Measurements from ENCODE around the gene EPS8L1. TPM values are rescaled to one million over a fixed set of nuclear protein-coding genes. Genes with fewer than 3 reads are reported as not detected.
"Not testable (repeated sequence)": the region's sequence is repeated elsewhere in the genome, so short reads cannot be mapped to it uniquely, and the experiment has no call there.

EPS8L1 gene
- total RNA-seq = 1 to 10 TPM; 3.0 to 4.0 TPM
- polyA plus RNA-seq (ENCODE audit: insufficient read length in 2 of 2) = 10 to 100 TPM; 13.0 to 17.9 TPM
- long read RNA-seq, donor 1, transcript EPS8L1-206 (2 exons, 745 nt) = major isoform, 11 of 11 reads
- long read RNA-seq, donor 1, partial matches to known transcripts = 0 of 11 reads
- long read RNA-seq, donor 1, other reads (novel, unspliced or antisense) = 0 of 11 reads
- long read RNA-seq, donor 2, partial matches to known transcripts = 0 of 3 reads
- long read RNA-seq, donor 2, other reads (novel, unspliced or antisense) = 0 of 3 reads
- long read RNA-seq, donor 3, partial matches to known transcripts = 0 of 2 reads
- long read RNA-seq, donor 3, other reads (novel, unspliced or antisense) = 0 of 2 reads
- long read RNA-seq, donor 4, partial matches to known transcripts = 0 of 3 reads
- long read RNA-seq, donor 4, other reads (novel, unspliced or antisense) = 0 of 3 reads

DNA sequence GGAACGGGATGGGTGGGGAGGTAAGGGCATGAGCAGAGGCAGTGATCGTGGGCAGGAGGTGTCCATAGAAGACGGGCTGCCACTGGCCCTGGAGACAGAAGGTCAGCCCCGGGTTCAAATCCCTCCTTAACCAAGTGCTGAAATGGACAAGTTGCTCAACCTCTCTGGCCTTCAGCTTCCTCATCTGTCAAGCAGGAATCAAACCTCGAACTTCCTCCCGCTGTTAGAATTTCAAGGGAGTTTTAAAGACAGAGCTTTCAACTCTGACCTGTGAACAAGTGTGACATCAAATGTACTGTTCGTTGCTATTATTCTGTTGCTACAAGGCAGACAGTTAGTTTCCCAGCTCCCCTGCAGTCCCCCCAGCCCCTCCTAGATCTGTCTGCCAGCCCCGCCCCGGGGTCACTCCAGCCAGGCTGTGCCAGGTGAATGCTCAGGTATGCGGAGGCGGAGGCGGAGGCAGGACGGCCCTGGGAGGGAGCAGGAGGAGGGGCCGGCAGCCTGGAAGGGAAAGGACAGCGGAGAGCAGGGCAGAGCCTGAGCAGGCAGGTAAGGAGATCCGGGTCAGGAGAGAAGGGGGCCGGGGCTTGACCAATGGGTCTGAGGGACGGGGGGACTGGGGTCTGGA lies at the start of gene EPS8L1:
Gene EPS8L1 (plus strand): TSS at position 499 of the 628 bp plus-strand sequence. CDS start 576 bp downstream, outside the sequence.
- Histone ChIP-seq H3K27me3 (ENCODE audit: control insufficient read depth, insufficient read depth, low read length) (peaks cover 45% of the 10 kb centered on the region), H3K27ac (ENCODE audit: low read depth, low read length) (no peak within 1 kb of the TSS), H3K9me3 (ENCODE audit: control insufficient read depth, insufficient read depth, low read length) (no peaks in the 10 kb centered on the region), H3K4me1 (ENCODE audit: control insufficient read depth, insufficient read depth, low read length) (peaks cover 8% of the 10 kb centered on the region), H3K4me3 (ENCODE audit: low read depth, low read length) (no peak within 1 kb of the TSS), H3K36me3 (ENCODE audit: control insufficient read depth, insufficient read depth, low read length) (no peaks in the 10 kb centered on the region)
- WGBS (ENCODE audit: insufficient coverage) = 32% methylated on average over 15 of the region's 18 CpGs
- no peak for DNase-seq (ENCODE audit: low read depth in 4 of 6, low spot score in 6 of 6)

DNA sequence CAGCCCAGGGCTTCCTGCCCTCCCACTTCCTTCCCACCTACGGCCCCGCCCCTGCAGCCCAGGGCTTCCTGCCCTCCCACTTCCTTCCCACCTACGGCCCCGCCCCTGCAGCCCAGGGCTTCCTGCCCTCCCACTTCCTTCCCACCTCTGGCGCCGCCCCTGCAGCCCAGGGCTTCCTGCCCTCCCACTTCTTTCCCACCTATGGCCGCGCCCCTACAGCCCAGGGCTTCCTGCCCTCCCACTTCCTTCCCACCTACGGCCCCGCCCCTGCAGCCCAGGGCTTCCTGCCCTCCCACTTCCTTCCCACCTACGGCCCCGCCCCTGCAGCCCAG lies 48.6 kb upstream of the EPS8L1 start:
- H3K4me1 ChIP-seq (ENCODE audit: control insufficient read depth, insufficient read depth, low read length); H3K27me3 ChIP-seq (ENCODE audit: control insufficient read depth, insufficient read depth, low read length); H3K4me3 ChIP-seq (ENCODE audit: low read depth, low read length); H3K9me3 ChIP-seq (ENCODE audit: control insufficient read depth, insufficient read depth, low read length); DNase-seq (ENCODE audit: low read depth in 4 of 6, low spot score in 6 of 6); H3K36me3 ChIP-seq (ENCODE audit: control insufficient read depth, insufficient read depth, low read length); H3K27ac ChIP-seq (ENCODE audit: low read depth, low read length): not testable (repeated sequence)
- no CpG with 5 or more reads among the region's 12 CpGs for WGBS (ENCODE audit: insufficient coverage)

DNA sequence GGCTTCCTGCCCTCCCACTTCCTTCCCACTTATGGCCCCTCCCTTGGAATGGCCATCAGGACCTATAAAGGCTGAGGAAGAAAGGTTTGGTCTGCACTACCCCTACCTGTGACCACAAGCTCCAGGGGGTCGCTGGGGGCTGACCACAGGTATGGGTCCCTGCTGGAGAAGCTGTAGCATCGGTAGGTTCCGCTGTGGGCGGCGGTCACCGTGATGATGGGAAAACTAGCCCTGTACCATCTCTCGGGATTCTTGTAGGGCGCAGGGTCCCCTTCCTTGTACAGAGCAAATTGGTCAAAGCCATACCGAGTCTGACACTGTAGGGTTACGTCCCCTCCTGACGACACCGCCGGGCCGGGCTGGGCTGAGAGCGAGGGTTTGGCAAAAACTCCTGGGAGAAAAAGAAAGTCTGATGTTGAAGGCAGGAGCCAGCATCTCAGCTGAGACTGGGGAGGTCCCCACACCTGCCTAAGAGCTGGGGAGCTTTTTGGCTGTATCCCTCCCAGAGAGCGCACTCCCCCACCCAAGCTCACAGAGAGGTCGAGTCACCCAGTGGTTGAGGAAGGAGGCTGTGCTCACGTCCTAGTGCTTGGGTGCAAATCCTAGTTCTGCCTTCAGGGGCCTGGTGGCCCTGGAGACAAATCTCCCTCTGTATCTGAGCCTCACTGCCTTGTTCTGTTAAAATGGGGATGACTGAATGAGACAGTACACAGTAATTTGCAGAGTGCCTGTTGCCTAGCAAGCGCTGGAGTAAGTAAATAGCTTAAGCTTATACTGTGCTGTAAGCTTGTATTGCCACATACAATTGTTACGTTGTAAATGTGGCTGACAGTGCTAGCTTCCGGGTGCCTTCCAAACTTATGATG lies 48.0 kb upstream of the EPS8L1 start:
- Histone ChIP-seq H3K27me3 (ENCODE audit: control insufficient read depth, insufficient read depth, low read length) (no peaks in the 10 kb centered on the region), H3K36me3 (ENCODE audit: control insufficient read depth, insufficient read depth, low read length) (peaks cover 8% of the 10 kb centered on the region), H3K4me1 (ENCODE audit: control insufficient read depth, insufficient read depth, low read length) (no peaks in the 10 kb centered on the region), H3K27ac (ENCODE audit: low read depth, low read length) (no peak overlapping the region), H3K9me3 (ENCODE audit: control insufficient read depth, insufficient read depth, low read length) (no peaks in the 10 kb centered on the region), H3K4me3 (ENCODE audit: low read depth, low read length) (no peak overlapping the region)
- no peak for DNase-seq (ENCODE audit: low read depth in 4 of 6, low spot score in 6 of 6)
- WGBS (ENCODE audit: insufficient coverage) = 92% methylated on average over 16 of the region's 21 CpGs

DNA sequence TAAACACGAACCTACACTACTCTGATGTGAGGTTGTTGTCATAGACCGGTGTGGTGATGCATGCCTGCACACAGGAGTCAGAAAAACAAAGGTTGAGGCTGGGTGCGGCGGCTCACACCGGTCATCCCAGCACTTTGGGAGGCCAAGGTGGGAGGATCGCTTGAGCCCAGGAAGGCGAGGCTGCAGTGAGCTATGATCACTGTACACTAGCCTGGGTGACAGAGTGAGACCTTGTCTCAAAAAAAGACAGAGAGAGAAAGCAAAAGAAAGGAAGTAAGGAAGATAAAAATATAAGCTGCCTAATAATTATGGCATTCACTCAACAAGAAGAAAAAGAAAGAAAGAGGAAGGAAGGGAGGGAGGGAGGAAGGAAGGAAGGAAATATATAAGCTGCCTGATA lies 46.9 kb upstream of the EPS8L1 start:
- Histone ChIP-seq H3K27me3 (ENCODE audit: control insufficient read depth, insufficient read depth, low read length) (no peaks in the 10 kb centered on the region), H3K4me3 (ENCODE audit: low read depth, low read length) (no peak overlapping the region), H3K36me3 (ENCODE audit: control insufficient read depth, insufficient read depth, low read length) (peaks cover 8% of the 10 kb centered on the region), H3K4me1 (ENCODE audit: control insufficient read depth, insufficient read depth, low read length) (no peaks in the 10 kb centered on the region), H3K9me3 (ENCODE audit: control insufficient read depth, insufficient read depth, low read length) (no peaks in the 10 kb centered on the region), H3K27ac (ENCODE audit: low read depth, low read length) (no peak overlapping the region)
- 91% methylated on average over 6 of the region's 7 CpGs for WGBS (ENCODE audit: insufficient coverage)
- no peak for DNase-seq (ENCODE audit: low read depth in 4 of 6, low spot score in 6 of 6)

DNA sequence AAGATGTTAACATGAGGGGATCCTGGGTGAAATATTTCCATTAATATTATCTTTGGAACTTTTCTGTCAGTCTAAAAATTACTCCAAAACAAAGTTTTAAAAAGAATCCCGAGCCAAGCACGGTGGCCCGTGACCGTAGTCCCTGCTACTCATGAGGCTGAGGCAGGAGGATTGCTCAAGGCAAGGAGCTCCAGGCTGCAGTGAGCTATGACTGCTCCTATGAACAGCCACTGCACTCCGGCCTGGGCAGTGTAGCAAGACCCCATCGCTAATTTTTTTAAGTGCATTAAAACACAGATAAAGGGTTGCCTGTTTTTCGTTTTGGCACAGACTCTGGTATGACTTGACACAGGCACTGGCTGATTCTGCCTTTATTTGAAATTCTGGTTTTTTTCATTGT lies 44.5 kb upstream of the EPS8L1 start:
- no peak for DNase-seq (ENCODE audit: low read depth in 4 of 6, low spot score in 6 of 6)
- no peaks in the 10 kb centered on the region for H3K9me3 ChIP-seq (ENCODE audit: control insufficient read depth, insufficient read depth, low read length)
- no peak overlapping the region for H3K4me3 ChIP-seq (ENCODE audit: low read depth, low read length)
- no peaks in the 10 kb centered on the region for H3K27me3 ChIP-seq (ENCODE audit: control insufficient read depth, insufficient read depth, low read length)
- H3K27ac ChIP-seq (ENCODE audit: low read depth, low read length) = no peak overlapping the region
- peaks cover 12% of the 10 kb centered on the region for H3K36me3 ChIP-seq (ENCODE audit: control insufficient read depth, insufficient read depth, low read length)
- H3K4me1 ChIP-seq (ENCODE audit: control insufficient read depth, insufficient read depth, low read length) = no peaks in the 10 kb centered on the region
- WGBS (ENCODE audit: insufficient coverage) = 92% methylated on average over 7 of the region's 7 CpGs

DNA sequence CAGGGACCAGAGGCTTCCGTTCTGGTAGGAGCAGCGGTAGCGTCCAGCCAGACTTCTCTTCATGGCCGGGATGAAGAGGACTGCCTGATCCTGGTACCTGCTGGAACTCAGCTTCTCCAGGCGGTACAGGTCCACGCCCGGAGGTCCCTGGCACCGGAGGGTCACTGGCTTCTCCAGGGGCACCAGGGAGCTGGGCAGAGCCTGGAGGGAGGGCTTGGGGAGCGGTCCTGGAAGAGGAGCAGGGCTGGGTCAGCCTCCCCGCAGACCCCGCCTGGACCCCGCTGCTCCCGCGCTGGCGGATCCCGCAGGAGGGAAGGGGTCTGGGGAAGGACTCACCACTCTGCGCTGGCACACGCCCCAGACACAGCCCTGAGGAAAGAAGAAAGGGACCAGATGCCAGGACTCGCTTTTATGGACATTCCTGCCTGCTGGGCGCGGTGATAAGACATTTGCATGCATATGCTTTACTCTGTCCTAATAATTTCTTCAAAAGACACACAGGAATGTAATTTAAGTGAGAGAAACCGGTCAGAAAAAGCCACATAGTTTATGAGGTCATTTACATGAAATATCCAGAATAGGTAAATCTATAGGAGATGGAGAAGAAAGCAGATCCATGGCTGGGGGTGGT lies 43.4 kb upstream of the EPS8L1 start:
- Histone ChIP-seq H3K27me3 (ENCODE audit: control insufficient read depth, insufficient read depth, low read length) (no peaks in the 10 kb centered on the region), H3K36me3 (ENCODE audit: control insufficient read depth, insufficient read depth, low read length) (peaks cover 12% of the 10 kb centered on the region), H3K4me3 (ENCODE audit: low read depth, low read length) (no peak overlapping the region), H3K27ac (ENCODE audit: low read depth, low read length) (no peak overlapping the region), H3K4me1 (ENCODE audit: control insufficient read depth, insufficient read depth, low read length) (no peaks in the 10 kb centered on the region), H3K9me3 (ENCODE audit: control insufficient read depth, insufficient read depth, low read length) (no peaks in the 10 kb centered on the region)
- no peak for DNase-seq (ENCODE audit: low read depth in 4 of 6, low spot score in 6 of 6)
- WGBS (ENCODE audit: insufficient coverage) = 90% methylated on average over 18 of the region's 22 CpGs

DNA sequence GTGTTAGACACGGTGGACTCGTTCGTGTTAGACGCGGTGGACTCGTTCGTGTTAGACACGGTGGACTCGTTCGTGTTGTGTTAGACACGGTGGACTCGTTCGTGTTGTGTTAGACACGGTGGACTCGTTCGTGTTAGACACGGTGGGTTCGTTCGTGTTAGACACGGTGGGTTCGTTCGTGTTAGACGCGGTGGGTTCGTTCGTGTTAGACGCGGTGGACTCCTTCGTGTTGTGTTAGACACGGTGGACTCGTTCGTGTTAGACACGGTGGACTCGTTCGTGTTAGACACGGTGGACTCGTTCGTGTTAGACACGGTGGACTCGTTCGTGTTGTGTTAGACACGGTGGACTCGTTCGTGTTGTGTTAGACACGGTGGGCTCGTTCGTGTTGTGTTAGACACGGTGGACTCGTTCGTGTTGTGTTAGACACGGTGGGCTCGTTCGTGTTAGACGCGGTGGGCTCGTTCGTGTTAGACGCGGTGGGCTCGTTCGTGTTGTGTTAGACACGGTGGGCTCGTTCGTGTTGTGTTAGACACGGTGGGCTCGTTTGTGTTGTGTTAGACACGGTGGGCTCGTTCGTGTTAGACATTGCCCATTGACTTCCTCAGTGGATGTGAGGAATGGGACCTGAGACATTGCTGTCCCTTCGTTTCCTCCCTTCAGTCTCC lies 42.6 kb upstream of the EPS8L1 start:
- H3K36me3 ChIP-seq (ENCODE audit: control insufficient read depth, insufficient read depth, low read length) = peaks cover 12% of the 10 kb centered on the region
- not testable (repeated sequence) for H3K4me1 ChIP-seq (ENCODE audit: control insufficient read depth, insufficient read depth, low read length); H3K4me3 ChIP-seq (ENCODE audit: low read depth, low read length); DNase-seq (ENCODE audit: low read depth in 4 of 6, low spot score in 6 of 6); H3K27ac ChIP-seq (ENCODE audit: low read depth, low read length); H3K9me3 ChIP-seq (ENCODE audit: control insufficient read depth, insufficient read depth, low read length); H3K27me3 ChIP-seq (ENCODE audit: control insufficient read depth, insufficient read depth, low read length)
- 94% methylated on average over 30 of the region's 70 CpGs for WGBS (ENCODE audit: insufficient coverage)

DNA sequence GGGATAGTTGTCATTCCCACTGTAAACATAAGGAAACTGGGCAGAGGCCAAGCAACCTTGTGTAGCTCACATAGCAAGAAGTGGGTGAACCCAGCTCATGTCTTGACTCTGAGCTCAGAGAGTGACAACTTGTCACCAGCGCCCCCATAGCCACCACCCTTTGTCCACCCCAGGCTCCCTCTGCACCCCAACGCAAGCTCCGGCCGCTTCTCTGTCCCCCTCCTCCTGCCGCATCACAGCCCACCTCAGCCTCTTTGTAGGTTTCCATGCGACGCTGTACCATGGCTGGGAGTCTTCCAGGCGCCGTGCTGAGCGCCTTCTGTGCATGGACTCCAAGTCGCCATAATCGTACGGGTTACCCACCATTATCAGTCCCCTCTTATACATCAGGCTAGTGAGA lies 40.9 kb upstream of the EPS8L1 start:
- peaks cover 17% of the 10 kb centered on the region for H3K36me3 ChIP-seq (ENCODE audit: control insufficient read depth, insufficient read depth, low read length)
- H3K4me3 ChIP-seq (ENCODE audit: low read depth, low read length) = no peak overlapping the region
- WGBS (ENCODE audit: insufficient coverage) = 91% methylated on average over 13 of the region's 13 CpGs
- H3K9me3 ChIP-seq (ENCODE audit: control insufficient read depth, insufficient read depth, low read length) = no peaks in the 10 kb centered on the region
- H3K4me1 ChIP-seq (ENCODE audit: control insufficient read depth, insufficient read depth, low read length) = no peaks in the 10 kb centered on the region
- H3K27me3 ChIP-seq (ENCODE audit: control insufficient read depth, insufficient read depth, low read length) = no peaks in the 10 kb centered on the region
- DNase-seq (ENCODE audit: low read depth in 4 of 6, low spot score in 6 of 6) = no peak
- H3K27ac ChIP-seq (ENCODE audit: low read depth, low read length) = no peak overlapping the region

DNA sequence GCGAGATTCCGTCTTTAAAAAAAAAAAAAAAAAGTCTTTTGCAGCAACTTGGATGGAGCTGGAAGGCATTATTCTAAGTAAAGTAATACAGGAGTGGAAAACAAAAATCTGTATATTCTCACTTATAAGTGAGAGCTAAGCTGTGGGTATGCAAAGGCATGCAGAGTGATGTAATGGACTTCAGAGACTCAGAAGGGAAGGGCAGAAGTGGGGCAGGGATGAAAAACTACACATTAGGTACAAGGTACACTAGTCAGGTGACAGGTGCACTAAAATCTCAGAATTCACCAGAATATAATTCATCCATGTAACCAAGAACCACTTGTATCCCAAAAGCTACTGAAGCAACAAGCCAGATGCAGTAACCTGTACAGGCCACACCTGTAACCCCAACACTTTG lies 39.6 kb upstream of the EPS8L1 start:
- H3K27me3 ChIP-seq (ENCODE audit: control insufficient read depth, insufficient read depth, low read length) = no peaks in the 10 kb centered on the region
- no peak overlapping the region for H3K27ac ChIP-seq (ENCODE audit: low read depth, low read length)
- H3K36me3 ChIP-seq (ENCODE audit: control insufficient read depth, insufficient read depth, low read length) = peaks cover 23% of the 10 kb centered on the region
- no peaks in the 10 kb centered on the region for H3K9me3 ChIP-seq (ENCODE audit: control insufficient read depth, insufficient read depth, low read length)
- DNase-seq (ENCODE audit: low read depth in 4 of 6, low spot score in 6 of 6) = no peak
- no peak overlapping the region for H3K4me3 ChIP-seq (ENCODE audit: low read depth, low read length)
- 83% methylated on average over 1 of the region's 2 CpGs for WGBS (ENCODE audit: insufficient coverage)
- no peaks in the 10 kb centered on the region for H3K4me1 ChIP-seq (ENCODE audit: control insufficient read depth, insufficient read depth, low read length)

Data from spinal cord (tissue), 10 donors.